Kidney (tissue), 14 donors: ENCODE measurements around the gene WRNIP1. TPM values are rescaled to one million over a fixed set of nuclear protein-coding genes. Genes with fewer than 3 reads are reported as not detected.

Experiments
- DNase-seq, 5 donors: peaks; one replicate each; pipeline ENCODE4 v3.0.0-alpha.2; 2013 to 2020
- FAIRE-seq: peaks from 2 replicates; lab custom pipeline; 2012; peaks lifted over from hg19 to GRCh38; lab: Jason Lieb, UNC
- H3K27ac ChIP-seq, 2 donors: one replicate each; pipeline ENCODE4 v1.7.0; 2013; ENCODE audit warnings: low read depth in 2 of 2, low read length in 2 of 2, inconsistent platforms in 1 of 2
- H3K27me3 ChIP-seq: one replicate; pipeline ENCODE4 v1.7.1; 2013; ENCODE audit warnings: low read length, inconsistent platforms; ENCODE audit not compliant: control insufficient read depth, insufficient read depth
- H3K36me3 ChIP-seq, 3 donors: one replicate each; pipeline versions ENCODE4 v1.7.0 to v1.7.1; 2013; ENCODE audit warnings: low read length in 3 of 3, control low read depth in 1 of 3, inconsistent platforms in 1 of 3; ENCODE audit not compliant: insufficient read depth in 3 of 3, control insufficient read depth in 2 of 3
- H3K4me1 ChIP-seq, 3 donors: one replicate each; pipeline versions ENCODE4 v1.7.0 to v1.7.1; 2013; ENCODE audit warnings: low read length in 3 of 3, inconsistent platforms in 1 of 3, low read depth in 1 of 3; ENCODE audit not compliant: control insufficient read depth in 2 of 3, insufficient read depth in 2 of 3
- H3K4me3 ChIP-seq, 3 donors: one replicate each; pipeline versions ENCODE4 v1.7.0 to v1.8.1; 2013; ENCODE audit warnings: low read length in 3 of 3, control low read depth in 1 of 3, inconsistent platforms in 1 of 3
- H3K9ac ChIP-seq, 3 donors: one replicate each; pipeline versions ENCODE4 v1.7.0 to v1.7.1; 2013; ENCODE audit warnings: low read length in 3 of 3, control low read depth in 1 of 3, inconsistent platforms in 1 of 3
- H3K9me3 ChIP-seq, 3 donors: one replicate each; pipeline versions ENCODE4 v1.7.0 to v1.7.1; 2013; ENCODE audit warnings: low read length in 3 of 3, control low read depth in 1 of 3, inconsistent platforms in 1 of 3; ENCODE audit not compliant: control insufficient read depth in 2 of 3, insufficient read depth in 1 of 3
- intact Hi-C: fragments of 100-400 bp; cut with DNase I; formaldehyde crosslinking; loops from one replicate; pipeline ENCODE4 v1.11.1; 2022
- polyA plus RNA-seq: library from polyadenylated mRNA; stranded (reverse); fragments of 350-450 nt; fragmentation: Illumina TruSeq; extraction: RNeasy Lipid Tissue Mini Kit (QIAGEN cat#74804); gene quantifications from one replicate; pipeline ENCODE4 v1.2.3, GENCODE V29; 2014; ENCODE audit warnings: low read depth, low replicate concordance; ENCODE audit not compliant: insufficient read depth
- total RNA-seq: library from RNA; stranded (reverse); fragmentation: NEBNext Ultra II Directional; extraction: Animal tissue kit (Norgen Biotek cat#: 25700); gene quantifications from one replicate; pipeline ENCODE4 v1.2.1, GENCODE V29; 2021
- TF ChIP-seq, protein P1 (sequence below): IDR thresholded peaks from 3 replicates; pipeline ENCODE4 v1.5.1; 2012; ENCODE audit warnings: mild to moderate bottlenecking, moderate library complexity, borderline replicate concordance; ENCODE audit not compliant: insufficient read depth; ENCODE audit errors: extremely low read depth
- donor health status: control.
- donor health status: control.
- donor health status: control.
- donor health status: control.
- donor health status: control.
- donor health status: DM: yes; HTN: yes; CAD: no.
- donor health status: Normal renal cell carcinoma (clear cell type).

WRNIP1 gene
- total and polyA plus RNA-seq, 2 donors from 2014 or later, result 38.0 to 46.3 TPM

GRCh38 chr6:2810092-2810671, 45.0 kb downstream of the WRNIP1 start:
- TF ChIP-seq, protein P1, sequence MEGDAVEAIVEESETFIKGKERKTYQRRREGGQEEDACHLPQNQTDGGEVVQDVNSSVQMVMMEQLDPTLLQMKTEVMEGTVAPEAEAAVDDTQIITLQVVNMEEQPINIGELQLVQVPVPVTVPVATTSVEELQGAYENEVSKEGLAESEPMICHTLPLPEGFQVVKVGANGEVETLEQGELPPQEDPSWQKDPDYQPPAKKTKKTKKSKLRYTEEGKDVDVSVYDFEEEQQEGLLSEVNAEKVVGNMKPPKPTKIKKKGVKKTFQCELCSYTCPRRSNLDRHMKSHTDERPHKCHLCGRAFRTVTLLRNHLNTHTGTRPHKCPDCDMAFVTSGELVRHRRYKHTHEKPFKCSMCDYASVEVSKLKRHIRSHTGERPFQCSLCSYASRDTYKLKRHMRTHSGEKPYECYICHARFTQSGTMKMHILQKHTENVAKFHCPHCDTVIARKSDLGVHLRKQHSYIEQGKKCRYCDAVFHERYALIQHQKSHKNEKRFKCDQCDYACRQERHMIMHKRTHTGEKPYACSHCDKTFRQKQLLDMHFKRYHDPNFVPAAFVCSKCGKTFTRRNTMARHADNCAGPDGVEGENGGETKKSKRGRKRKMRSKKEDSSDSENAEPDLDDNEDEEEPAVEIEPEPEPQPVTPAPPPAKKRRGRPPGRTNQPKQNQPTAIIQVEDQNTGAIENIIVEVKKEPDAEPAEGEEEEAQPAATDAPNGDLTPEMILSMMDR, result no peak
- H3K9ac ChIP-seq, result no peak overlapping the region
- H3K36me3 ChIP-seq, result no peaks in the 10 kb centered on the region
- H3K9me3 ChIP-seq, result no peaks in the 10 kb centered on the region
- H3K27me3 ChIP-seq, result no peaks in the 10 kb centered on the region
- H3K4me1 ChIP-seq, result peaks cover 0 to 3% (median 0%) of the 10 kb centered on the region in 3 donors
- no peak overlapping the region for H3K4me3 ChIP-seq
- no peak overlapping the region for H3K27ac ChIP-seq
- FAIRE-seq (no peak), DNase-seq (no peak)
- intact Hi-C loops, result no loop called here

GRCh38 chr6:2812695-2813094, 47.5 kb downstream of the WRNIP1 start:
- intact Hi-C loops, result no loop called here
- Histone ChIP-seq H3K4me1 (peaks cover 0 to 6% (median under 1%) of the 10 kb centered on the region in 3 donors), H3K9ac (no peak overlapping the region), H3K36me3 (no peaks in the 10 kb centered on the region), H3K27me3 (no peaks in the 10 kb centered on the region), H3K9me3 (peaks cover 0 to 6% (median 0%) of the 10 kb centered on the region in 3 donors), H3K27ac (no peak overlapping the region), H3K4me3 (no peak overlapping the region)
- DNase-seq, result no peak
- TF ChIP-seq, protein P1, result no peak
- FAIRE-seq, result no peak

DNA sequence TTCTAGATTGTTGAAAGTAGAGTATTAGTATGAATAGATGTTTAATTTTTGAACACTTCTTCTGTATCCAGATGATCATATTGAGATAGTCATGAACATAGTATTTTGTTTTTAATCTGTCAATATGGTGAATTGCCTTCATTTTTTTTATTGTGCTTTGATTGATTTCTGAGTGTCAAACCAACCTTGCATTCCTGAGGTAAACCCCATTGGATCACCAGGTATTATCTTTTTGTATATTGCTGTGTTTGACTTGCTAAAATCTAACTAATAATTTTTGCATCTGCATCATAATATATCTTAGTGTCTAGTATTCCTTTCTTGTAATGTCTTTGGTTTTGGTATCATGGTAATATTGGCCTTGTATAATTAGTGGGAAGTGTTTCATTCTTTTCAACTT, 51.0 kb downstream of the WRNIP1 start:
- TF ChIP-seq, protein P1, result no peak
- Histone ChIP-seq H3K4me1 (peaks cover 3 to 19% (median 16%) of the 10 kb centered on the region in 3 donors), H3K4me3 (no peak overlapping the region), H3K36me3 (no peaks in the 10 kb centered on the region), H3K27ac (no peak overlapping the region), H3K27me3 (no peaks in the 10 kb centered on the region), H3K9ac (no peak overlapping the region), H3K9me3 (peaks cover 0 to 6% (median 0%) of the 10 kb centered on the region in 3 donors)
- DNase-seq, result no peak
- intact Hi-C loops, result no loop called here
- no peak for FAIRE-seq
